Neural cell (in vitro differentiated cells): ENCODE data around the gene PGA3. TPM values are rescaled to one million over a fixed set of nuclear protein-coding genes. Genes with fewer than 3 reads are reported as not detected.

Experiments
- H2AFZ ChIP-seq: fragments of 200-600, 300-800 bp; sonication (generic), shearing (Covaris generic); 2 replicates; pipeline ENCODE4 v1.6.0; 2014; ENCODE audit warnings: low read depth, mild to moderate bottlenecking, antibody characterized with exemption, low read length, moderate library complexity
- H3F3A ChIP-seq: fragments of 200-600 bp; shearing (Covaris generic); 2 replicates; pipeline ENCODE4 v1.6.1; 2016; ENCODE audit warnings: mild to moderate bottlenecking, moderate library complexity, mixed read lengths, antibody characterized with exemption, low read length; ENCODE audit not compliant: insufficient read depth, poor library complexity, severe bottlenecking
- H3K27ac ChIP-seq: fragments of 200-600, 300-800 bp; sonication (generic), shearing (Covaris generic); 2 replicates; pipeline ENCODE4 v1.5.1; 2014; ENCODE audit warnings: mild to moderate bottlenecking, low read length, moderate library complexity
- H3K27me3 ChIP-seq: fragments of 300-800, 200-600 bp; sonication (generic), shearing (Covaris generic); 2 replicates; pipeline ENCODE4 v1.6.0; 2014; ENCODE audit warnings: mild to moderate bottlenecking, low read depth, low read length, moderate library complexity; ENCODE audit not compliant: insufficient read depth
- H3K36me3 ChIP-seq: fragments of 300-800, 200-600 bp; sonication (generic), shearing (Covaris generic); 2 replicates; pipeline ENCODE4 v1.5.1; 2014; ENCODE audit warnings: mild to moderate bottlenecking, antibody characterized with exemption, low read length, moderate library complexity; ENCODE audit not compliant: insufficient read depth
- H3K4me2 ChIP-seq: fragments of 300-800, 200-600 bp; sonication (generic), shearing (Covaris generic); 2 replicates; pipeline ENCODE4 v1.6.0; 2014; ENCODE audit warnings: mild to moderate bottlenecking, low read length
- H3K4me3 ChIP-seq: fragments of 300-800, 200-600 bp; sonication (generic), shearing (Covaris generic); 2 replicates; pipeline ENCODE4 v1.5.1; 2014; ENCODE audit warnings: mild to moderate bottlenecking, low read length, moderate library complexity
- H3K79me2 ChIP-seq: fragments of 200-600 bp; shearing (Covaris generic); replicated peaks from 2 replicates; pipeline ENCODE4 v1.6.0; 2014; ENCODE audit warnings: mild to moderate bottlenecking, low read length, moderate library complexity; ENCODE audit not compliant: insufficient read depth
- H3K9ac ChIP-seq: fragments of 300-800, 200-600 bp; sonication (generic), shearing (Covaris generic); 2 replicates; pipeline ENCODE4 v1.6.1; 2016; ENCODE audit warnings: mild to moderate bottlenecking, low read length, mixed read lengths
- H3K9me2 ChIP-seq: fragments of 200-600 bp; shearing (Covaris generic); 2 replicates; pipeline ENCODE4 v1.6.1; 2016; ENCODE audit warnings: mild to moderate bottlenecking, low read length, mixed read lengths; ENCODE audit not compliant: insufficient read depth
- H3K9me3 ChIP-seq: fragments of 200-600, 300-800 bp; sonication (generic), shearing (Covaris generic); 2 replicates; pipeline ENCODE4 v1.6.1; 2016; ENCODE audit warnings: mild to moderate bottlenecking, mixed run types, low read length, moderate library complexity, mixed read lengths
- H4K20me1 ChIP-seq: fragments of 200-600 bp; shearing (Covaris generic); 2 replicates; pipeline ENCODE4 v1.6.1; 2016; ENCODE audit warnings: mild to moderate bottlenecking, mixed run types; ENCODE audit not compliant: insufficient read depth
- EP300 ChIP-seq: fragments of 450-650 bp; conservative IDR thresholded peaks from 2 replicates; pipeline ENCODE4 v1.6.1; 2014; ENCODE audit warnings: antibody characterized with exemption, mild to moderate bottlenecking, moderate library complexity; ENCODE audit not compliant: poor library complexity, severe bottlenecking
- EZH2 ChIP-seq: fragments of 200-600, 300-800 bp; shearing (Covaris generic), sonication (generic); IDR thresholded peaks from 2 replicates; pipeline ENCODE4 v1.6.1; 2014; ENCODE audit warnings: antibody characterized with exemption, low read length, borderline replicate concordance, mild to moderate bottlenecking; ENCODE audit not compliant: insufficient read depth, poor library complexity, severe bottlenecking
- MXI1 ChIP-seq: fragments of 450-650 bp; conservative IDR thresholded peaks from 2 replicates; pipeline ENCODE4 v1.6.1; 2014; ENCODE audit warnings: antibody characterized with exemption, mild to moderate bottlenecking; ENCODE audit not compliant: poor library complexity, severe bottlenecking
- POLR2AphosphoS5 ChIP-seq: IDR thresholded peaks from 2 replicates; pipeline ENCODE4 v1.6.1; 2012
- RAD21 ChIP-seq: fragments of 450-650 bp; conservative IDR thresholded peaks from 2 replicates; pipeline ENCODE4 v1.6.1; 2014; ENCODE audit warnings: antibody characterized with exemption, mild to moderate bottlenecking, moderate library complexity
- SMC3 ChIP-seq: fragments of 450-650 bp; conservative IDR thresholded peaks from 2 replicates; pipeline ENCODE4 v1.6.1; 2014; ENCODE audit warnings: antibody characterized with exemption, mild to moderate bottlenecking, moderate library complexity; ENCODE audit not compliant: poor library complexity
- TAF1 ChIP-seq: IDR thresholded peaks from 2 replicates; pipeline ENCODE4 v1.6.1; 2012; ENCODE audit warnings: low read depth
- polyA plus RNA-seq: library from polyadenylated mRNA; depleted of rRNA; stranded (reverse); fragments of >200 nt; gene quantifications from 2 replicates; pipeline ENCODE4 v1.2.3, GENCODE V29; 2014
- TF ChIP-seq, protein P1 (sequence below): IDR thresholded peaks from 2 replicates; pipeline ENCODE4 v1.6.1; 2012; ENCODE audit warnings: borderline replicate concordance
- TF ChIP-seq, protein P2 (sequence below): fragments of 450-650 bp; IDR thresholded peaks from 2 replicates; pipeline ENCODE4 v1.5.1; 2014; ENCODE audit warnings: antibody characterized with exemption, mild to moderate bottlenecking, moderate library complexity; ENCODE audit not compliant: poor library complexity, severe bottlenecking

PGA3 gene
- polyA plus RNA-seq, 1 donor from 2014 or later, result not detected

DNA sequence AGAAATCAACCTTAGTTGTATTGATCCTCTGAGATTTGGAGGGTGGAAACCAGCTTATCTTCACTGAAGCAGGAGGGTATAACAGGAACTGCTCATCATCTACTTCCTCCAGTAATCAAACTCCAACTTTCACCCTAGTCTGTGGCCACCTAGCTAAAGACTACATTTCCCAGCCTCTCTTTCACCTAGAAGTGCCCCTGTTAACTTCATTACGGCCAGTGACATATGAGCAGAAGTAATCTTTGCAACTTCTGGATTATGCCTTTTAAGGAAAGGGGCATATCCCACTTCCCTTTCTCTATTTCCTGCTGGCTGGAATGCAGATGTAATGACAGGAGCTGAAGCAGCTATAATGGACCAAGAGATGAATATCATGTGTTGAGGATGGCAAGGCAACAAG is 34.5 kb upstream of the PGA3 start:
- no peaks in the 10 kb centered on the region for H4K20me1 ChIP-seq
- H3K36me3 ChIP-seq, result no peaks in the 10 kb centered on the region
- no peaks in the 10 kb centered on the region for H3K9me3 ChIP-seq
- no peak overlapping the region for H3K4me2 ChIP-seq
- no peak overlapping the region for H2AFZ ChIP-seq
- H3K4me3 ChIP-seq, result no peak overlapping the region
- H3K27ac ChIP-seq, result no peak overlapping the region
- H3K27me3 ChIP-seq, result no peaks in the 10 kb centered on the region
- TF ChIP-seq EP300 (no peak), POLR2AphosphoS5 (no peak), RAD21 (no peak), SMC3 (no peak), TAF1 (no peak), MXI1 (no peak), EZH2 (no peak)
- TF ChIP-seq, protein P1, sequence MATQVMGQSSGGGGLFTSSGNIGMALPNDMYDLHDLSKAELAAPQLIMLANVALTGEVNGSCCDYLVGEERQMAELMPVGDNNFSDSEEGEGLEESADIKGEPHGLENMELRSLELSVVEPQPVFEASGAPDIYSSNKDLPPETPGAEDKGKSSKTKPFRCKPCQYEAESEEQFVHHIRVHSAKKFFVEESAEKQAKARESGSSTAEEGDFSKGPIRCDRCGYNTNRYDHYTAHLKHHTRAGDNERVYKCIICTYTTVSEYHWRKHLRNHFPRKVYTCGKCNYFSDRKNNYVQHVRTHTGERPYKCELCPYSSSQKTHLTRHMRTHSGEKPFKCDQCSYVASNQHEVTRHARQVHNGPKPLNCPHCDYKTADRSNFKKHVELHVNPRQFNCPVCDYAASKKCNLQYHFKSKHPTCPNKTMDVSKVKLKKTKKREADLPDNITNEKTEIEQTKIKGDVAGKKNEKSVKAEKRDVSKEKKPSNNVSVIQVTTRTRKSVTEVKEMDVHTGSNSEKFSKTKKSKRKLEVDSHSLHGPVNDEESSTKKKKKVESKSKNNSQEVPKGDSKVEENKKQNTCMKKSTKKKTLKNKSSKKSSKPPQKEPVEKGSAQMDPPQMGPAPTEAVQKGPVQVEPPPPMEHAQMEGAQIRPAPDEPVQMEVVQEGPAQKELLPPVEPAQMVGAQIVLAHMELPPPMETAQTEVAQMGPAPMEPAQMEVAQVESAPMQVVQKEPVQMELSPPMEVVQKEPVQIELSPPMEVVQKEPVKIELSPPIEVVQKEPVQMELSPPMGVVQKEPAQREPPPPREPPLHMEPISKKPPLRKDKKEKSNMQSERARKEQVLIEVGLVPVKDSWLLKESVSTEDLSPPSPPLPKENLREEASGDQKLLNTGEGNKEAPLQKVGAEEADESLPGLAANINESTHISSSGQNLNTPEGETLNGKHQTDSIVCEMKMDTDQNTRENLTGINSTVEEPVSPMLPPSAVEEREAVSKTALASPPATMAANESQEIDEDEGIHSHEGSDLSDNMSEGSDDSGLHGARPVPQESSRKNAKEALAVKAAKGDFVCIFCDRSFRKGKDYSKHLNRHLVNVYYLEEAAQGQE, result no peak
- TF ChIP-seq, protein P2, sequence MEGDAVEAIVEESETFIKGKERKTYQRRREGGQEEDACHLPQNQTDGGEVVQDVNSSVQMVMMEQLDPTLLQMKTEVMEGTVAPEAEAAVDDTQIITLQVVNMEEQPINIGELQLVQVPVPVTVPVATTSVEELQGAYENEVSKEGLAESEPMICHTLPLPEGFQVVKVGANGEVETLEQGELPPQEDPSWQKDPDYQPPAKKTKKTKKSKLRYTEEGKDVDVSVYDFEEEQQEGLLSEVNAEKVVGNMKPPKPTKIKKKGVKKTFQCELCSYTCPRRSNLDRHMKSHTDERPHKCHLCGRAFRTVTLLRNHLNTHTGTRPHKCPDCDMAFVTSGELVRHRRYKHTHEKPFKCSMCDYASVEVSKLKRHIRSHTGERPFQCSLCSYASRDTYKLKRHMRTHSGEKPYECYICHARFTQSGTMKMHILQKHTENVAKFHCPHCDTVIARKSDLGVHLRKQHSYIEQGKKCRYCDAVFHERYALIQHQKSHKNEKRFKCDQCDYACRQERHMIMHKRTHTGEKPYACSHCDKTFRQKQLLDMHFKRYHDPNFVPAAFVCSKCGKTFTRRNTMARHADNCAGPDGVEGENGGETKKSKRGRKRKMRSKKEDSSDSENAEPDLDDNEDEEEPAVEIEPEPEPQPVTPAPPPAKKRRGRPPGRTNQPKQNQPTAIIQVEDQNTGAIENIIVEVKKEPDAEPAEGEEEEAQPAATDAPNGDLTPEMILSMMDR, result no peak
- H3K9ac ChIP-seq, result no peak overlapping the region
- no peaks in the 10 kb centered on the region for H3F3A ChIP-seq
- no peaks in the 10 kb centered on the region for H3K9me2 ChIP-seq
- H3K79me2 ChIP-seq, result no peaks in the 10 kb centered on the region

DNA sequence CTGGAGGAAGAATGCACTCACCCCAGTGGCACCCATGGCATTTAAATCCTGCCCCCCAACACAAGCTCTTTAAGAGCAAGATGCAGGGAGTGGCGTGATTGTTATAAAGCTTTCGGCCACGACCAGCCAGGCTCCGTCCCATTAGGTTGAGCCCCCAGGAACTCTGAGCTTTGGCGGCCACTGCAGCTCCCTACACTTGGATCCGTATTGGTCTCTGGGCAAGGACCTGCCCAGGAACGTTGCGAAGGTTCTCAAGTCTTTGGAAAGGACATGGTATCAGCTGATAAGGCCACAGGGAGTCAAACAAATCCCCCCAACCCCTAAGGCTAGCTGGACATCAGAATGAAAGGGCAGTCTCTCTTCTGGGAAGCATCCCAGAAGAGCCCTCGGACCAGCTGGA is 32.7 kb upstream of the PGA3 start:
- H2AFZ ChIP-seq, result no peak overlapping the region
- no peaks in the 10 kb centered on the region for H3K9me2 ChIP-seq
- no peaks in the 10 kb centered on the region for H4K20me1 ChIP-seq
- no peak overlapping the region for H3K4me3 ChIP-seq
- no peak for TF ChIP-seq EP300
- TF ChIP-seq MXI1, result no peak
- TF ChIP-seq, protein P2, result no peak
- TF ChIP-seq EZH2, result no peak
- no peak for TF ChIP-seq TAF1
- no peaks in the 10 kb centered on the region for H3K36me3 ChIP-seq
- H3K27ac ChIP-seq, result no peak overlapping the region
- H3K27me3 ChIP-seq, result no peaks in the 10 kb centered on the region
- no peaks in the 10 kb centered on the region for H3K9me3 ChIP-seq
- H3K79me2 ChIP-seq, result no peaks in the 10 kb centered on the region
- no peaks in the 10 kb centered on the region for H3F3A ChIP-seq
- no peak overlapping the region for H3K9ac ChIP-seq
- H3K4me2 ChIP-seq, result no peak overlapping the region
